HCT116 (cell line): ENCODE data around the gene CDK5R1. TPM values are rescaled to one million over a fixed set of nuclear protein-coding genes. Genes with fewer than 3 reads are reported as not detected.

ENCODE experiments used
- ATAC-seq: fragments of 200-7000 bp; cut with Tn5 transposase; 2 replicates; pipeline ENCODE4 v1.9.1; 2020; ENCODE audit warnings: mild to moderate bottlenecking, moderate library complexity
- BruUV-seq: library from RNA; stranded (reverse); fragments of 400-500 nt; replicated peaks from 2 replicates; lab custom pipeline; 2021; lab: Mats Ljungman, UMichigan
- CTCF ChIA-PET: fragments of 300-600 bp; sonication (Branson Sonifier 250); formaldehyde crosslinking; loops from one replicate; lab custom pipeline; 2021; ENCODE audit warnings: antibody characterized with exemption; lab: Charles Lee
- POLR2A ChIA-PET: fragments of 300-600, 350-600 bp; sonication (Branson Sonifier 250); formaldehyde crosslinking; loops from one replicate; lab custom pipeline; 2021; ENCODE audit warnings: antibody characterized with exemption; lab: Charles Lee
- RAD21 ChIA-PET, 2 experiments: fragments of 300-600 bp; sonication (Branson Sonifier 250); formaldehyde crosslinking; loops; one replicate each; lab custom pipeline; 2023; ENCODE audit warnings: low total read pairs in 2 of 2; ENCODE audit not compliant: uncharacterized antibody in 2 of 2, unreplicated experiment in 2 of 2, low non-redundant PET in 1 of 2; lab: Charles Lee
- DNase-seq: peaks from one replicate; pipeline ENCODE4 v3.0.0-alpha.2; 2010; ENCODE audit warnings: low read depth, low spot score
- H2AFZ ChIP-seq: fragments of 200-600 bp; shearing (Covaris generic), sonication (generic); 2 replicates; pipeline ENCODE4 v1.6.1; 2017; ENCODE audit warnings: low read depth, mixed run types, mixed read lengths, antibody characterized with exemption, low read length; ENCODE audit not compliant: poor library complexity, severe bottlenecking
- H3K27ac ChIP-seq: 2 replicates; pipeline ENCODE4 v1.5.1; 2012; ENCODE audit warnings: low read depth, low read length
- H3K27me3 ChIP-seq: fragments of 200-600 bp; sonication (generic); 2 replicates; pipeline ENCODE4 v1.6.1; 2016; ENCODE audit warnings: mixed run types, low read length, mixed read lengths; ENCODE audit not compliant: insufficient read depth
- H3K36me3 ChIP-seq, 2 experiments: fragments of 200-500 bp in 1 of 2; fragments of 200-600 bp in 1 of 2; sonication (Bioruptor generic) in 1 of 2; sonication (generic) in 1 of 2; 2 replicates each; pipeline versions ENCODE4 v1.5.1 to v1.6.1; 2014 to 2016; ENCODE audit warnings: low read length in 2 of 2, inconsistent platforms in 1 of 2, mixed read lengths in 1 of 2, mixed run types in 1 of 2; ENCODE audit not compliant: insufficient read depth in 2 of 2, control insufficient read depth in 1 of 2
- H3K4me1 ChIP-seq, 2 experiments: fragments of 200-600 bp in 1 of 2; sonication (generic) in 1 of 2; 2 replicates each; pipeline versions ENCODE4 v1.5.1 to v1.6.1; 2012 to 2017; ENCODE audit warnings: low read length in 2 of 2, inconsistent platforms in 1 of 2, mild to moderate bottlenecking in 1 of 2, mixed read lengths in 1 of 2, mixed run types in 1 of 2, moderate library complexity in 1 of 2; ENCODE audit not compliant: insufficient read depth in 2 of 2, control insufficient read depth in 1 of 2
- H3K4me2 ChIP-seq: fragments of 200-600 bp; sonication (generic); 2 replicates; pipeline ENCODE4 v1.6.1; 2017; ENCODE audit warnings: mixed run types, low read length, mixed read lengths
- H3K4me3 ChIP-seq, 2 experiments: fragments of 200-600 bp in 1 of 2; sonication (generic) in 1 of 2; replicated peaks in 1 of 2; 2 replicates each; pipeline ENCODE4 v1.5.1; 2011 to 2016; ENCODE audit warnings: low read length in 2 of 2, control low read depth in 1 of 2, low read depth in 1 of 2, mild to moderate bottlenecking in 1 of 2, mixed read lengths in 1 of 2, mixed run types in 1 of 2
- H3K79me2 ChIP-seq: fragments of 200-600 bp; sonication (generic); 2 replicates; pipeline ENCODE4 v1.6.1; 2017; ENCODE audit warnings: mild to moderate bottlenecking, mixed run types, low read length, moderate library complexity, mixed read lengths; ENCODE audit not compliant: insufficient read depth
- H3K9ac ChIP-seq: fragments of 200-600 bp; sonication (generic); 2 replicates; pipeline ENCODE4 v1.6.1; 2016; ENCODE audit warnings: low read length, mixed read lengths
- H3K9me2 ChIP-seq: fragments of 200-600 bp; sonication (generic), shearing (Covaris generic); 2 replicates; pipeline ENCODE4 v1.6.1; 2017; ENCODE audit warnings: mixed run types, mild to moderate bottlenecking, moderate library complexity; ENCODE audit not compliant: insufficient read depth
- H3K9me3 ChIP-seq, 2 experiments: fragments of 200-500 bp in 1 of 2; fragments of 200-600 bp in 1 of 2; sonication (Bioruptor generic) in 1 of 2; sonication (generic) in 1 of 2; 2 replicates each; pipeline ENCODE4 v1.6.1; 2014 to 2017; ENCODE audit warnings: low read length in 2 of 2, mixed read lengths in 2 of 2, inconsistent platforms in 1 of 2, low read depth in 1 of 2, mild to moderate bottlenecking in 1 of 2, mixed run types in 1 of 2, moderate library complexity in 1 of 2; ENCODE audit not compliant: control insufficient read depth in 1 of 2, insufficient read depth in 1 of 2
- H4K20me1 ChIP-seq: fragments of 200-600 bp; sonication (generic), shearing (Covaris generic); 2 replicates; pipeline ENCODE4 v1.6.1; 2017; ENCODE audit warnings: mixed run types, mild to moderate bottlenecking, moderate library complexity; ENCODE audit not compliant: insufficient read depth
- ELF1 ChIP-seq: IDR thresholded peaks from 2 replicates; pipeline ENCODE4 v1.6.1; 2012; ENCODE audit warnings: low read depth, borderline replicate concordance
- JUND ChIP-seq: IDR thresholded peaks from 2 replicates; pipeline ENCODE4 v1.6.1; 2012
- MAX ChIP-seq: IDR thresholded peaks from 2 replicates; pipeline ENCODE4 v1.6.1; 2012
- RAD21 ChIP-seq: IDR thresholded peaks from 2 replicates; pipeline ENCODE4 v1.6.1; 2012; ENCODE audit warnings: low read depth, mild to moderate bottlenecking
- SP1 ChIP-seq: IDR thresholded peaks from 2 replicates; pipeline ENCODE4 v1.6.1; 2012; ENCODE audit warnings: low read depth
- SRF ChIP-seq: IDR thresholded peaks from 2 replicates; pipeline ENCODE4 v1.6.1; 2012; ENCODE audit warnings: low read depth
- TCF7L2 ChIP-seq: IDR thresholded peaks from 2 replicates; pipeline ENCODE4 v1.7.0; 2011; ENCODE audit warnings: borderline replicate concordance, inconsistent platforms; ENCODE audit not compliant: insufficient read depth, insufficient read length; ENCODE audit errors: extremely low read depth
- YY1 ChIP-seq: IDR thresholded peaks from 2 replicates; pipeline ENCODE4 v1.6.1; 2011; ENCODE audit warnings: low read length, low read depth, moderate library complexity, mild to moderate bottlenecking; ENCODE audit not compliant: insufficient replicate concordance; ENCODE audit errors: extremely low read depth
- ZBTB33 ChIP-seq: IDR thresholded peaks from 2 replicates; pipeline ENCODE4 v1.6.1; 2011; ENCODE audit warnings: mild to moderate bottlenecking, low read length, moderate library complexity; ENCODE audit not compliant: insufficient replicate concordance; ENCODE audit errors: extremely low read depth
- intact Hi-C: fragments of 100-400 bp; cut with micrococcal nuclease; formaldehyde crosslinking; loops from 2 replicates; pipeline ENCODE4 v1.10.0; 2022
- total RNA-seq: library from RNA; stranded (reverse); gene quantifications from one replicate; pipeline ENCODE4 v1.2.1, GENCODE V29; 2021; ENCODE audit not compliant: unreplicated experiment

Gene CDK5R1
- total RNA-seq, 1 experiment from 2014 or later: 5.4 TPM

GRCh38 chr17:32510466-32510865 lies 23.7 kb downstream of the CDK5R1 start:
- H3K4me2 ChIP-seq: no peak overlapping the region
- H3K9me2 ChIP-seq: no peaks in the 10 kb centered on the region
- H3K79me2 ChIP-seq: no peaks in the 10 kb centered on the region
- CTCF ChIA-PET: no interaction called here
- H3K36me3 ChIP-seq: no peaks in the 10 kb centered on the region
- no peak overlapping the region for H3K27ac ChIP-seq
- no peak overlapping the region for H3K9ac ChIP-seq
- RAD21 ChIA-PET: no interaction called here
- TF ChIP-seq RAD21: no peak
- no peak for TF ChIP-seq MAX
- no peak for TF ChIP-seq YY1
- TF ChIP-seq ZBTB33: no peak
- no peak for TF ChIP-seq SP1
- no peak for TF ChIP-seq TCF7L2
- no peak for TF ChIP-seq SRF
- TF ChIP-seq ELF1: no peak
- TF ChIP-seq JUND: no peak
- TF ChIP-seq, all 23 proteins: peak for 0
- ATAC-seq: no peak
- no peaks in the 10 kb centered on the region for H3K27me3 ChIP-seq
- no peaks in the 10 kb centered on the region for H3K4me1 ChIP-seq
- H4K20me1 ChIP-seq: no peaks in the 10 kb centered on the region
- POLR2A ChIA-PET: no interaction called here
- H3K9me3 ChIP-seq: no peaks in the 10 kb centered on the region
- H3K4me3 ChIP-seq: no peak overlapping the region
- BruUV-seq: no TSS peak
- H2AFZ ChIP-seq: no peak overlapping the region
- intact Hi-C loops: loop anchor here (10.0 kb wide), 1 partner anchor 56 kb away; no protein-coding TSS in a partner anchor
- no peak for DNase-seq
